IPS DF 19.7 (cell line): ENCODE results near the gene SCMH1.
"Not testable (repeated sequence)": the region's sequence is repeated elsewhere in the genome, so short reads cannot be mapped to it uniquely, and the experiment has no call there.

Experiments used
- DNase-seq: peaks from one replicate; pipeline ENCODE4 v3.0.0-alpha.2; 2013; ENCODE audit warnings: low read depth, low spot score

Gene SCMH1

GRCh38 chr1:41152622-41153044 is 89.5 kb downstream of the SCMH1 start:
- no peak for DNase-seq

GRCh38 chr1:41151846-41152245 is 90.3 kb downstream of the SCMH1 start:
- DNase-seq: no peak

- DNase-seq: no peak
Observed at GRCh38 chr1:41149570-41149969, 92.5 kb downstream of the SCMH1 start.

- no peak for DNase-seq
Observed at GRCh38 chr1:41144285-41144684, 97.8 kb downstream of the SCMH1 start.

- no peak for DNase-seq
Observed at GRCh38 chr1:41138549-41138948, 103.6 kb downstream of the SCMH1 start.

GRCh38 chr1:41135196-41135947 is 106.7 kb downstream of the SCMH1 start:
- DNase-seq: no peak

GRCh38 chr1:41134325-41134724 is 107.8 kb downstream of the SCMH1 start:
- DNase-seq: not testable (repeated sequence)

GRCh38 chr1:41122851-41123518 is 119.1 kb downstream of the SCMH1 start:
- no peak for DNase-seq

GRCh38 chr1:41122148-41122547 is 120.0 kb downstream of the SCMH1 start:
- DNase-seq: no peak

- DNase-seq: no peak
Observed at GRCh38 chr1:41118645-41119044, 123.5 kb downstream of the SCMH1 start.

GRCh38 chr1:41117241-41117640 is 124.9 kb downstream of the SCMH1 start:
- not testable (repeated sequence) for DNase-seq

- no peak for DNase-seq
Observed at GRCh38 chr1:41110736-41111135, 131.4 kb downstream of the SCMH1 start.

- DNase-seq: no peak
Observed at GRCh38 chr1:41110286-41110685, 131.8 kb downstream of the SCMH1 start.

GRCh38 chr1:41109310-41110197 is 132.6 kb downstream of the SCMH1 start:
- DNase-seq: no peak

- no peak for DNase-seq
Observed at GRCh38 chr1:41108696-41109275, 133.3 kb downstream of the SCMH1 start.

- DNase-seq: no peak
Observed at GRCh38 chr1:41103766-41104165, 138.3 kb downstream of the SCMH1 start.

- no peak for DNase-seq
Observed at GRCh38 chr1:41102653-41103052, 139.5 kb downstream of the SCMH1 start.

GRCh38 chr1:41101950-41102607 is 140.0 kb downstream of the SCMH1 start:
- DNase-seq: no peak

GRCh38 chr1:41101076-41101475 is 141.0 kb downstream of the SCMH1 start:
- no peak for DNase-seq

GRCh38 chr1:41100170-41100569 is 141.9 kb downstream of the SCMH1 start:
- no peak for DNase-seq

- DNase-seq: no peak
Observed at GRCh38 chr1:41098730-41099460, 143.2 kb downstream of the SCMH1 start.
